Kidney epithelial cell (primary cell): ENCODE data around the gene PDZRN4. TPM values are rescaled to one million over a fixed set of nuclear protein-coding genes. Genes with fewer than 3 reads are reported as not detected.
A peak's percentile ranks its signal among the peaks of the same experiment; 100 is the strongest.

Experiments
- DNase-seq: peaks from one replicate; pipeline ENCODE4 v3.0.0-alpha.2; 2010; ENCODE audit warnings: low read depth
- H3K27me3 ChIP-seq: 2 replicates; pipeline ENCODE4 v1.6.0; 2011; ENCODE audit warnings: low read length; ENCODE audit not compliant: control insufficient read depth, insufficient read depth
- H3K36me3 ChIP-seq: 2 replicates; pipeline ENCODE4 v1.5.1; 2011; ENCODE audit warnings: low read length; ENCODE audit not compliant: control insufficient read depth, insufficient read depth
- H3K4me3 ChIP-seq: 2 replicates; pipeline ENCODE4 v1.5.1; 2011; ENCODE audit warnings: low read depth, mild to moderate bottlenecking, control low read depth, low read length
- total RNA-seq: library from RNA; depleted of rRNA; stranded (reverse); fragments of >200 nt; gene quantifications from 2 replicates; pipeline ENCODE4 v1.2.3, GENCODE V29; 2015
- TF ChIP-seq, protein P1 (sequence below): IDR thresholded peaks from 2 replicates; pipeline ENCODE4 v1.5.1; 2011; ENCODE audit warnings: mild to moderate bottlenecking, moderate library complexity, low read length, control low read depth, inconsistent platforms; ENCODE audit not compliant: insufficient read depth, poor library complexity, severe bottlenecking

Gene PDZRN4
- total RNA-seq, 1 donor from 2014 or later, result not detected

DNA sequence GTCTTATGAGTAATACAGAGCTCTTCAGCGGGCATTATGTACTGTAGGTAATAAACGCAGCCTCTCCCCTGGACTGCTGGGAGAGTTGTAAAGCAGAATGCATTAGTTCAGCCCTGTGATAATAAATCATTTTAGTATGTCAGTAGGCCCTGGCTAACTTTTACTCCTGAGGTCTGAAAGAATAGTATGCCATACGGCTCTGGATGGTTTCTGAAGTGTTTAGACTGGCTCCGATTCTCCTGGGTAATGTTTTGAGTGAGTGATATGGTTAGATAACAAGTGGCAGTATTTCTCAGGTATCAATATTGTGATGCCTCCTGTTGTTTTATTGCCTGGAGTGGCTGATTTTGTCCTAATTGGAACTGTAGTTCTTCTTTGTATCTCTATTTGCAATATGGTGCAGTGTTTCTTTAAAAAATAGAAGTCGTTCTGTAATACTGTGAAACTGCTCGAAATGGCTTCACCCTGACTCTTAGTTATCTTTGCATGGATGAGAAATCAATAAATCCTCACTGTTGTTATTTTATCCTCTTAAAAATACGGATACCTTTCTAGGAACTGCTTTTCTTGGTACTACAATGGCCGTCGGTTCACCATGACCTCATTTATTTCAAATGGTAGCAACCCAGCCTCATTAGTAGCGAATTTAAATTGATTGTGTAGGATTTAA lies 100.2 kb downstream of the PDZRN4 start:
- H3K36me3 ChIP-seq, result no peaks in the 10 kb centered on the region
- TF ChIP-seq, protein P1, sequence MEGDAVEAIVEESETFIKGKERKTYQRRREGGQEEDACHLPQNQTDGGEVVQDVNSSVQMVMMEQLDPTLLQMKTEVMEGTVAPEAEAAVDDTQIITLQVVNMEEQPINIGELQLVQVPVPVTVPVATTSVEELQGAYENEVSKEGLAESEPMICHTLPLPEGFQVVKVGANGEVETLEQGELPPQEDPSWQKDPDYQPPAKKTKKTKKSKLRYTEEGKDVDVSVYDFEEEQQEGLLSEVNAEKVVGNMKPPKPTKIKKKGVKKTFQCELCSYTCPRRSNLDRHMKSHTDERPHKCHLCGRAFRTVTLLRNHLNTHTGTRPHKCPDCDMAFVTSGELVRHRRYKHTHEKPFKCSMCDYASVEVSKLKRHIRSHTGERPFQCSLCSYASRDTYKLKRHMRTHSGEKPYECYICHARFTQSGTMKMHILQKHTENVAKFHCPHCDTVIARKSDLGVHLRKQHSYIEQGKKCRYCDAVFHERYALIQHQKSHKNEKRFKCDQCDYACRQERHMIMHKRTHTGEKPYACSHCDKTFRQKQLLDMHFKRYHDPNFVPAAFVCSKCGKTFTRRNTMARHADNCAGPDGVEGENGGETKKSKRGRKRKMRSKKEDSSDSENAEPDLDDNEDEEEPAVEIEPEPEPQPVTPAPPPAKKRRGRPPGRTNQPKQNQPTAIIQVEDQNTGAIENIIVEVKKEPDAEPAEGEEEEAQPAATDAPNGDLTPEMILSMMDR, result no peak
- DNase-seq, result no peak
- no peaks in the 10 kb centered on the region for H3K27me3 ChIP-seq
- H3K4me3 ChIP-seq, result no peak overlapping the region

DNA sequence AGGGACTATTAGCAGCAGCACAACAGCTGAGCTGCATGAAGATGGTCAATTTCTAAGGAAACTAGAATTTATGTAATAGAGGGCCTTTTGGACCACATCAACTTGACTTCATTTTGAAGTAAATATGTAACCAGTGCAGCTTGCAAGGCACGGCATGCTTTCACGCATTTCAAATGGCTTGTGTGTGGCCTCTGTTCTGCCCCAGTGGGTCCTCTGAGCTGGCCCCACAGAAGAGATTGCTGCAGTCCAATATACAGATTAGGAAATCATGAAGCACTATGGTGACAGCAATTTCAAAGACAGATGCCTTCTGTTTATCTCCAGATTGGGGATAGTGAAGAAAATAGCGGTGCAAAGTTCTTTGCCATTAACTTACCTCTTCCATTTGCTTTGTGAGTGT lies 101.4 kb downstream of the PDZRN4 start:
- DNase-seq, result no peak
- TF ChIP-seq, protein P1, result no peak
- H3K27me3 ChIP-seq, result no peaks in the 10 kb centered on the region
- no peak overlapping the region for H3K4me3 ChIP-seq
- no peaks in the 10 kb centered on the region for H3K36me3 ChIP-seq

DNA sequence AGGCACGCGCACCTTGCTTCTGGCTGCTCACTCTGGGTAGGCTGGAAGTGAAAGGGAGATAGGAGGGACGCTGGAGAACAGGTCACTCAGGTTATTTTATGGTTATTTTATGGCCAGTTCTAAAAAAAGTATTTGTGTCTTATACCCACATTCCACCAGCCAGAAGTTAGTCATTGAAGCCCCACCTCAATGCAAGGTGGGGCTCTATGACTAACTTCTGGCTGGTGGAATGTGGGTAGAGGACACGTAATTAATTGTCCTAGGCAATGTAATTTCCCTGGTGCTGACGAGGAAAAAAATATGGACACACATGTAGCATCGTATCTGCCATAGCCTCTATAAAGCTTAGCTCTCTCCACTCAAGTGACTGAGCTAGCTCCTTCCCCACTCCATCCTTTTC lies 104.9 kb downstream of the PDZRN4 start:
- H3K4me3 ChIP-seq, result no peak overlapping the region
- no peaks in the 10 kb centered on the region for H3K27me3 ChIP-seq
- no peaks in the 10 kb centered on the region for H3K36me3 ChIP-seq
- TF ChIP-seq, protein P1, result no peak
- DNase-seq, result peak; percentile 23

DNA sequence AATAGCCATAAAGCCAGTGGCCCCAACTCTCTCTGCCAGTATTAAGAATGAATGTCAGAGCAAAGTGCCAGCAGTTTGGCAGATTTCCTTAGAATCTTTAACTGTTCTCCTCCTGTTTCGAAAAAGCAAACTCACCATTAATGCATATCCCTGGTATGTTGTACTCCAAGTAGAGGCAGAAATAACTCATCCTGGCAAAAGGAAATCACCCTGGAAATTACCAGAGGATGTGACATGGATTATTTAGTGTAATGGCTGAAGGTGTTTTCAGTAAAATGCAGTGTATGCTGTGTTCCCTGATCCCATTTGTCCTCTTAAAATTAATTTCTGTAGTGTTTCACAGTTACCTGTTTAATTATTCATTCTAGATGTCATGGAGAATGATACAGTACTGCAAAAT lies 105.3 kb downstream of the PDZRN4 start:
- Histone ChIP-seq H3K36me3 (no peaks in the 10 kb centered on the region), H3K27me3 (no peaks in the 10 kb centered on the region), H3K4me3 (no peak overlapping the region)
- TF ChIP-seq, protein P1, result no peak
- DNase-seq, result no peak

DNA sequence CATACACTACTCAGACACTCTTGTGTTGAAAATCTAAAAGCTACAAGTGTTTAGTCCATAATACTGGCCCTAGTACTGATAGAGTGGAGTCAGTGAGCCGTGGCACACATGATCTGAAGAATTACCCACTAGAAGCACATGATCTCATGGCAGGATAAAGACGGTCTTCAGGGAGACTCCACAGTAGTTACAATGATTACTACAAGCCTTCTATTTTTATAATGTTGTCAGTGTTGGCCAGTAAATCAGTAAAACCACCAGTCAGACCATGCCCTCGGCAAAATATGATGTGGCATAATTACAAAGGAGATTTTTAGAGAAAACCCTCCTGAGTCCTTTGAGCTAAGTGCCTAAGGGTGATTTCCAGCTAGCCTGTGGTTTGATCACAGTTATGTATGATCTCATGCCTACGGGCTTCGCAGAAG lies 114.9 kb downstream of the PDZRN4 start:
- Histone ChIP-seq H3K4me3 (no peak overlapping the region), H3K36me3 (no peaks in the 10 kb centered on the region), H3K27me3 (no peaks in the 10 kb centered on the region)
- TF ChIP-seq, protein P1, result no peak
- no peak for DNase-seq

DNA sequence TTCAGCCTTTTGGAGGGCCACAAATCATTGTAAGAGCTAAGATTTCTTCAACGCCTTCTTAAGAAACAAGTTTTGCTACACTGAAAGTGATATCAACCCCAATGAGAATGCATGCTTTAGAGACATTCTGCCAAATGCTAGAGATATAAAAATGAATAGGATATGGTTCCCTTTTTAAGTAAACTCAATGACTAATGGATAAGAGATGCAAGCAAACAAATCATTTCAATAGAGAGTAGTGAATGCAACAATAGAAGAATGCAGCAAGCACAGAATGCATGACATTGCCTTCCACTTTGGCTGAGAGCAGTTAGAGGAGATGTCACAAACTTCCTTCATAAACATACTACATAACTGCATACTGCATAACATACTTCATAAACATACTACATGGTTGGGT lies 116.4 kb downstream of the PDZRN4 start:
- TF ChIP-seq, protein P1, result no peak
- no peaks in the 10 kb centered on the region for H3K27me3 ChIP-seq
- no peak for DNase-seq

More for the DNA sequence above, 116.4 kb downstream of the PDZRN4 start:
- no peak overlapping the region for H3K4me3 ChIP-seq
- H3K36me3 ChIP-seq, result no peaks in the 10 kb centered on the region
